ENCODE results near the gene LAGE3. TPM values are rescaled to one million over a fixed set of nuclear protein-coding genes. Genes with fewer than 3 reads are reported as not detected.

The LAGE3 gene
- 10 to 100 TPM; 10.2 to 18.9 (median 12.6) TPM for total RNA-seq

GRCh38 chrX:154478728-154479622 lies at the start of gene LAGE3:
Gene LAGE3, minus strand, starts transcription at chrX:154479281. Its CDS starts 366 bp downstream, at chrX:154478915.
- intact Hi-C loops (cut with DNase I): no loop called here
- 38 to 44% methylated on average over 4 to 9 of the region's 85 CpGs for WGBS, 2 donors

GRCh38 chrX:154526901-154527675 lies 48.0 kb upstream of the LAGE3 start:
- Histone ChIP-seq H3K36me3 (no peaks in the 10 kb centered on the region), H3K9me3 (no peaks in the 10 kb centered on the region), H3K4me3 (replicated peaks in 1 of 3) (no peak overlapping the region), H3K27ac (peak overlapping the region; percentile 8 to 88 (median 63)), H3K27me3 (no peaks in the 10 kb centered on the region), H3K4me1 (peaks cover 0 to 15% of the 10 kb centered on the region in 2 donors)
- peak in 1 of 2 donors; percentile 47 for TF ChIP-seq POLR2A (IDR thresholded peaks at IDR 0.05)
- TF ChIP-seq CTCF (IDR thresholded peaks at IDR 0.05): peak in 4 of 6 experiments; percentile 39 to 58 (median 51)
- intact Hi-C loops (cut with DNase I): no loop called here
- peak; percentile 92 to 94 for DNase-seq
- WGBS, 2 donors: 1 to 2% methylated on average over 6 to 11 of the region's 15 CpGs

More at GRCh38 chrX:154478728-154479622, at the start of gene LAGE3:
- H3K27me3 ChIP-seq: no peaks in the 10 kb centered on the region
- H3K27ac ChIP-seq: peak within 1 kb of the TSS; percentile 57 to 82 (median 64)
- H3K4me3 ChIP-seq (replicated peaks in 1 of 3): peak within 1 kb of the TSS in 1 of 3 donors; percentile 26
- H3K4me1 ChIP-seq: no peaks in the 10 kb centered on the region
- DNase-seq: peak; percentile 88 to 90
- no peaks in the 10 kb centered on the region for H3K36me3 ChIP-seq
- no peaks in the 10 kb centered on the region for H3K9me3 ChIP-seq
- TF ChIP-seq CTCF (IDR thresholded peaks at IDR 0.05) (no peak), POLR2A (IDR thresholded peaks at IDR 0.05) (peak in 1 of 2 donors; percentile 51)

- intact Hi-C loops (cut with DNase I): no loop called here
- Histone ChIP-seq H3K36me3 (no peaks in the 10 kb centered on the region), H3K4me1 (peaks cover 0 to 11% of the 10 kb centered on the region in 2 donors), H3K9me3 (no peaks in the 10 kb centered on the region), H3K4me3 (replicated peaks in 1 of 3) (no peak overlapping the region), H3K27ac (peak overlapping the region; percentile 54 to 88 (median 63)), H3K27me3 (no peaks in the 10 kb centered on the region)
- WGBS, 2 donors: 69 to 71% methylated on average over 14 of the region's 14 CpGs
- TF ChIP-seq POLR2A (IDR thresholded peaks at IDR 0.05): no peak
- TF ChIP-seq CTCF (IDR thresholded peaks at IDR 0.05): no peak
- DNase-seq: no peak
Measured at GRCh38 chrX:154525606-154526490, 46.8 kb upstream of the LAGE3 start.

- Histone ChIP-seq H3K27me3 (no peaks in the 10 kb centered on the region), H3K4me1 (peaks cover 5 to 10% of the 10 kb centered on the region in 2 donors), H3K27ac (no peak overlapping the region), H3K9me3 (no peaks in the 10 kb centered on the region), H3K4me3 (replicated peaks in 1 of 3) (no peak overlapping the region), H3K36me3 (no peaks in the 10 kb centered on the region)
- TF ChIP-seq POLR2A (IDR thresholded peaks at IDR 0.05) (no peak), CTCF (IDR thresholded peaks at IDR 0.05) (no peak)
- DNase-seq: no peak
- 85 to 89% methylated on average over 5 to 7 of the region's 8 CpGs for WGBS, 2 donors
- intact Hi-C loops (cut with DNase I): no loop called here
Measured at GRCh38 chrX:154519389-154519788, 40.3 kb upstream of the LAGE3 start.
